ENCODE results near the gene NIBAN1.

DNA sequence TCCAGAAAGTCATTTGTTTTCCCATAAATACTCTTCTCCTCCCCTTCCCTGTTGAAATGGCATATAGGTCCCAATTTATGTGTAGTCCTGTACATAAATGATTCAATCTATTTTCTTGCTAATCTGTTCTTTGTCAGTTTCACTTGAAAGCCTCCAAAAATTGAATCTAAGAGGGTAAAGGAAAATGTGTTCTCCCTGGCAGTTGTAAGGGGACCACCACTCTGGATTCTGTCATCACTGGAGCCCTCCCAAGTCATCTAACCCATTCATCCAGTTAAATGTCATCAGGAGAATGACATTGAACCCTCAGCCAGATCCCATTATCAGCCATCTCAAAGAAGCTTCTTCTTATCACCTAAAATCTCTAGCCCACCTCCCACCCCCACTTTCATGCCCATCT is 36.1 kb upstream of the NIBAN1 start:
- TF ChIP-seq, protein P1, sequence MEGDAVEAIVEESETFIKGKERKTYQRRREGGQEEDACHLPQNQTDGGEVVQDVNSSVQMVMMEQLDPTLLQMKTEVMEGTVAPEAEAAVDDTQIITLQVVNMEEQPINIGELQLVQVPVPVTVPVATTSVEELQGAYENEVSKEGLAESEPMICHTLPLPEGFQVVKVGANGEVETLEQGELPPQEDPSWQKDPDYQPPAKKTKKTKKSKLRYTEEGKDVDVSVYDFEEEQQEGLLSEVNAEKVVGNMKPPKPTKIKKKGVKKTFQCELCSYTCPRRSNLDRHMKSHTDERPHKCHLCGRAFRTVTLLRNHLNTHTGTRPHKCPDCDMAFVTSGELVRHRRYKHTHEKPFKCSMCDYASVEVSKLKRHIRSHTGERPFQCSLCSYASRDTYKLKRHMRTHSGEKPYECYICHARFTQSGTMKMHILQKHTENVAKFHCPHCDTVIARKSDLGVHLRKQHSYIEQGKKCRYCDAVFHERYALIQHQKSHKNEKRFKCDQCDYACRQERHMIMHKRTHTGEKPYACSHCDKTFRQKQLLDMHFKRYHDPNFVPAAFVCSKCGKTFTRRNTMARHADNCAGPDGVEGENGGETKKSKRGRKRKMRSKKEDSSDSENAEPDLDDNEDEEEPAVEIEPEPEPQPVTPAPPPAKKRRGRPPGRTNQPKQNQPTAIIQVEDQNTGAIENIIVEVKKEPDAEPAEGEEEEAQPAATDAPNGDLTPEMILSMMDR (IDR thresholded peaks at IDR 0.05; ENCODE audit: poor library complexity): no peak
- no peak for TF ChIP-seq EZH2 (IDR thresholded peaks at IDR 0.05; ENCODE audit: borderline replicate concordance)
